HG03039 (cell line): ENCODE results near the gene AKAP3.

Source experiments
- ATAC-seq: cut with Tn5 transposase; IDR thresholded peaks from one replicate; pipeline ENCODE4 v1.9.1; 2021; ENCODE audit warnings: mild to moderate bottlenecking, moderate library complexity; ENCODE audit not compliant: unreplicated experiment

Gene AKAP3

DNA sequence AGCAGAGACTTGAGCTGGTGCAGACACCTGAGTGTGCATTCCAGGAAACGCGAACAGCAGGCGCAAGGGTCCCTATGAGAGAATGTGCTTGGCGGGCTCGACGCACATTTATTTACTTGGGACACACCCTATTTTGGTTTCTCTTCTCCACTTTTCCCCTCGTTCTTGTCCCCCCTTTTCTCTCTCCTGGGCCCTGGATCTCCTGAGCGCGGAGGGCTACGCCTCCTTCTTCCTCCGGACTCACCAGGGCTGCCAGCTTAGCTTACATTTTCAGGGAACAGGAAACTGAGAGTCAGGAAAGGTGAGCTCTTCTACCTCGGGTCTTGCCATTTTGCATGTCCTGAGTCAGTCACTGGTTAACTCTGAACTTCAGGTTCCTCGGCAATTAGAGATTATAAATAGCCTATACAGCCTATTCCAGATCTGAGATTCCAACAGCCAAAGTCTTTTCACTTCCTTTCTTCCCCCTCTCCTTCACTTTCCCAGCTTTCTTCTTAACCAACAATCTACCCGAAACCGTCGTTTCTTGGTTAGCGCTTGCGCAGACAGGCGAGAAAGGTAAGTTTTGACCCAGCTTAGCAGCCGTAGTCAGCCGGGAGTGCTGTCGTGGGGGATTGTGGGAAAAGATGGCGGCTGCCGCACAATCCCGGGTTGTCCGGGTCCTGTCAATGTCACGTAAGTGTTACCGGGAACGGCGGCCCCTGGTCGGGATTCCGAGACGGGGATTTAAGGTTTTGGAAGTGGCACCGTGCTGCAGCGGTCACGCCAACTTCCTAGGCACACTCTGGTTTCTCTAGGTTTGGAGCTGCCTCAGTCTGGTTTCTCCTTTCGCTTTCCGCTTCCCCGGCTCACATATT is at the start of gene AKAP3, which contains the start of gene NDUFA9:
Gene AKAP3 (minus strand): TSS at position 551 of the 857 bp plus-strand sequence. CDS start 10,855 bp downstream, outside the sequence.
Gene NDUFA9 (plus strand): TSS at position 614 of the 857 bp plus-strand sequence. CDS start 13 bp downstream, at position 627.
- peak; percentile 73 for ATAC-seq

- ATAC-seq, result no peak
Observed at GRCh38 chr12:4690760-4691159, 41.9 kb upstream of the AKAP3 start.

GRCh38 chr12:4685317-4685716 is 36.5 kb upstream of the AKAP3 start:
- ATAC-seq, result no peak

DNA sequence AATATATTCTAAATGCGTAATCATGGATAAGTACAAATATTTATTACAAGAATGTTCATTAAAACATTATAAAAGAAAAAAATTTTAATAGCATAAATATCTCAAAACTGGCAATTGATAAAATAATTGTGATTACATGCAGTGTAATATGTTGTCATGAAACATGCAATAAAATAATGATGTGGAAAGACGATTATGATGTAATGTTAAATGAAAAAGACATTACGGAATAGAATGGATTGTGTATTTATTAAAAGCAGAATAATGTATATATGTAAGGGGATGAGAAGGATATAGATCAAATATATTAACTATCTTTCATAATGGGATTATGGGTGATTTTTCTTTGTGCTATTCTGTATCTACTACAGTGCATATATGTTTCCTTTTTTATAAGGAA is 32.9 kb upstream of the AKAP3 start:
- ATAC-seq, result no peak

GRCh38 chr12:4679711-4680110 is 30.9 kb upstream of the AKAP3 start:
- ATAC-seq, result no peak

- ATAC-seq, result no peak
Observed at GRCh38 chr12:4665236-4665635, 16.4 kb upstream of the AKAP3 start.

DNA sequence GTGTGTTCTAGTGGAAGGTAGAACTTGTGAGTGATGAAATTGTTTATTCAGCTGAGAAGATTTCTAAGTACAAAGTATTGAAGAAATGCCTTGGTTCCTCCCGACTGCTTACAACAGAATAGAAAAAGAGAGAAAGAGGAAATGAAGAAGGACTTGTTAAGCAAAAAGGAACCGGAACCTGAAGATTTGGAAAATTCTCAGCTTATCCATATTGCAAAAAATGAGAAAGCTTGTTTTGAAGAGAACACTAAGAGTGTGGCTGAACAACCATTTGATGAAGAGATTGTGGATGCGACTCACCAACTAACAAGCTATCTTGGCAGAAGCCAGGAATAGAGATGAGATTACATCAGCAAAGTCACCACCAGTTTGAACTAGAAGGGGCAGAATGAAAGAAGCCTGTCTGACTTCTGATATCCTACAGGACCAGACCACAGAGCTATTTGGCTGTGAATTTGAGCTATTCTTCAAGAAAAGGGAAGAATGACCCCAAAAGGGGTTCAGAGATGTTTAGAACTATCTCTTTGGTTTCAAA is 15.2 kb upstream of the AKAP3 start:
- no peak for ATAC-seq

DNA sequence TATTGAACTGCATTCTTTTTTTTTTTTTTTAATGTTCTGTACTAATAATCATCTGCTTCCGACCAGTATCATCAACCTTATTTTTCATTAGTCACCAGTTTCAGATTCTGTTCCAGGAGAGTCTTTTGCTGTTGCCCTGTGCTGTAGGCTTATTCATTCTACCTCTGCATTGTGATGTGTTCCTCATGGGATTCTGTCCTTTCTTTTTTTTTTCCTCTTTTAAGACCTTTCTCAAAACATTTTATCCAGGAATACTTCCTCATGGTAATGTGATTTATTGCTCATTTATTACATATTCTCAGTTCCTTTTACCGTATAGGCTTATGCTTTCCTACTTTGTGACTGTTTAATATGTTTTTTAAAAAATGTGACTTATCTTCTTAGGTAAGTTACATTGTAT is 4.8 kb upstream of the AKAP3 start:
- no peak for ATAC-seq

DNA sequence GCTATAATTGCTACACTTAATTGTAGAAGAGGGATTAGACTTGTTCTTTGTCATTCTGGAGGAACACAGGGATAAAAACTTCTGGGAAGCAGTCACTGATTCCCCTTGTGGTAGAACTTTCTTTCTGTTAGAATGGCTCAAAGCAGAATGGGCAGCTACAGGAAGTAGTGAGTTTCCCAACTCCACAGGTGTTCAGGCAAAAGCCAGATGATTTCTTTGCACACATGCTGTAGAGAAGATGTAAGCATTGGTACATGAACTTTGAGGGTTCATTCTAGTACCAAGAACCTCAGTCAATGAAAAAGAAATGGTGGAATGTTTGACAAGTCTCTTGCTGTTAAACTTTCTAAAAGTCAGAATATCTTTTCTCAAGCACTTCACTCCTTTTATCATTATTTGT is 4.4 kb upstream of the AKAP3 start:
- no peak for ATAC-seq

DNA sequence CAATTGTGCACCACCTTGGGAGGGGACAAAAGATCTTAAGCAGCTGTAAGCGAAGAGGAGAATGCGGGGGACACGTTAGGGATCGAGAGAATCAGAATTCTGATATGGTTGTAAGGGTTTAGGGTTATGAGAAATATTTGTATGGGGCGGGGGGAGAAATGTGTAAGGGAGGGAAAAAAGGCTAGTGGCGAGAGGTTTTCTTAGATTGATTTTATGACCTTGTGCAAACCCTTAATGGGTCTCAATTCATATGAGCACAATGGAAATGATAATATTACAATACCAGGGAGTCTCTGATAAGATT is 459 bp upstream of the AKAP3 start:
- ATAC-seq, result no peak

DNA sequence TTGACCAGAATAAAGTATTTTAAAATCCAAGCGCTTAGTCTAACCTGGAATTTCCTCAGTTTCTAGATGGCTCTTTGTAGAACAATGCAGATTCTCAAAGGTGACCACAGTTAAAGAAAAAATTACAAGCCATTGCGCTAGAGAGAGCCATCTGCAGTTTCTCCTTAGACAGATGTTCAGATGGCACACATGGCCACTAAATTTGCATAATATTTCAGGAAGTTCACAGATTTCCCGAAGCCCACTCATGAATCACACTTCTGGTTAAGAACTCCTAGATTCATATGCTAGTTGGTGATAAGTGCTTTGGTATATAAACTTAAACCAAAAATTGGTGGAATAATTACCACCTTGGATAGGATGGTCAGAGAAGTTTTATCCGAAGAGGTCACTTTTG is 749 bp downstream of the AKAP3 start:
- ATAC-seq, result peak; percentile 19

- no peak for ATAC-seq
Observed at GRCh38 chr12:4645023-4645422, 3.8 kb downstream of the AKAP3 start.

GRCh38 chr12:4643747-4644146 is 5.1 kb downstream of the AKAP3 start:
- no peak for ATAC-seq

DNA sequence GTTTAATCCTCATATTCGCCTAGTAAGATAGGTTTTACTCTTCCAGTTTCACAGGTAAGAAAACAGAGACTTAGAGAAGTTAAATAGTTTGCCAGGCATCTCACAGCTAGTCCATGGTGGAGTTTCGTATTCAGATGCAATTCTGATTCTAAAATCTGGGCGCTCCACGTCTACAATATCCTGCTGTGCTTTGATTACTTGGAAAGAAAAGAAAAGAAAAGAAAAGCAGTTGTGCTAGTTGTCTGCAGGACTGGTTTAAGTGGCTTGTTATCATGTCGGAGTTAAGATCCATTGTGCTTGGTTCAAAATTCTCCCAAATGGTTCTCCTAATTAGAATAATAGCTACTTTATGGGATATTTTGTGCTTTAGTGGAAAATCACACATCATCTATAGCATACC is 18.6 kb downstream of the AKAP3 start:
- no peak for ATAC-seq

GRCh38 chr12:4628406-4628805 is 20.4 kb downstream of the AKAP3 start:
- no peak for ATAC-seq

GRCh38 chr12:4626543-4626942 is 22.3 kb downstream of the AKAP3 start:
- ATAC-seq, result no peak

DNA sequence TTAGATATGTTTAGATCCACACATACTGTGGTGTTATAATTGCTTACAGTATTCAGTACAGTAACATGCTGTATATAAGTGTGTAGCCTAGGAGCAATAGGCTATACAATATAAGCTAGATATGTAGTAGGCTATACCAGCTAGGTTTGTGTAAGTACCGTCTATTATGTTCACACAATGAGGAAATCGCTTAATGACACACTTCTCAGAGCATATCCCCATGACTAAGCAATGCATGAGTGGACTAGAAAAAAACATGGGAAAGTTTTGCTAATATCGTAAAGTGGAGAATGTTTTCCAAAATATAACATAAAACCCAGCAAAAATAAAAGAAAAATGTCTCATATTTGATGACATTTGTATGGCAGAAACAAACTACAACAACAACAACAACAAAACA is 27.3 kb downstream of the AKAP3 start:
- no peak for ATAC-seq

- ATAC-seq, result no peak
Observed at GRCh38 chr12:4615667-4616066, 33.2 kb downstream of the AKAP3 start.

GRCh38 chr12:4610481-4610880 is 38.4 kb downstream of the AKAP3 start:
- no peak for ATAC-seq

GRCh38 chr12:4609071-4609470 is 39.8 kb downstream of the AKAP3 start:
- no peak for ATAC-seq

DNA sequence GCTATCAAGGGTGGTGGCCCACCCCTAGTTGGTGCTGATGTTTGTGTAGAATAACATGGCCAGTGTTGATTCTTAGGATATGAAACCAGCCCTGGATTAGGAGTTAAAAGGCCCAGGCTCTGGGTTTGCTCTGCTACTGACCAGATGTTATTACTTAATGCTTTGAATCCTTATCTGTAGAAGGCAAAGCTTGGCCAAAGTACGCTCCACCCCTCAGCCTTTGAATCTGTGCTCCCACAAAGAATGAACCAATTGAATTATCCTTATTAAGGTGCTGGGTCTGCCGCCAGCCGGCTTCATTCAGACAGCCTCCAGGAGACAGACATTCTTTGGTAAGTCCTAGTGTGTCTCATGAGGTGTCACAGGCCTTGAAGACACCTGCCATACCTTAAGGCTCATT is 41.8 kb downstream of the AKAP3 start:
- no peak for ATAC-seq

- ATAC-seq, result peak; percentile 90
Observed at GRCh38 chr12:4604684-4605193, 44.1 kb downstream of the AKAP3 start.
